HCT116 (cell line): Measurements from ENCODE around the gene ZDBF2.

Source experiments
- CTCF ChIP-seq, 3 experiments: fragments of 200-600 bp in 1 of 3; sonication (generic) in 1 of 3; IDR thresholded peaks in 2 of 3; conservative IDR thresholded peaks in 1 of 3; 2 replicates each; pipeline ENCODE4 v1.5.1; 2012 to 2017; ENCODE audit warnings: low read depth in 2 of 3, low read length in 2 of 3, antibody characterized with exemption in 1 of 3, borderline replicate concordance in 1 of 3, control low read depth in 1 of 3, mild to moderate bottlenecking in 1 of 3, mixed read lengths in 1 of 3, mixed run types in 1 of 3, moderate library complexity in 1 of 3; ENCODE audit not compliant: insufficient read depth in 1 of 3
- ELF1 ChIP-seq: IDR thresholded peaks from 2 replicates; pipeline ENCODE4 v1.6.1; 2012; ENCODE audit warnings: low read depth, borderline replicate concordance
- EZH2 ChIP-seq: fragments of 200-600 bp; sonication (generic); IDR thresholded peaks from 2 replicates; pipeline ENCODE4 v1.6.1; 2017; ENCODE audit warnings: antibody characterized with exemption, mixed run types
- EZH2phosphoT487 ChIP-seq: fragments of 200-600 bp; IDR thresholded peaks from 2 replicates; pipeline ENCODE4 v1.6.1; 2018; ENCODE audit warnings: antibody characterized with exemption, borderline replicate concordance
- FOSL1 ChIP-seq: IDR thresholded peaks from 2 replicates; pipeline ENCODE4 v1.6.1; 2012; ENCODE audit warnings: low read depth
- JUND ChIP-seq: IDR thresholded peaks from 2 replicates; pipeline ENCODE4 v1.6.1; 2012
- MAX ChIP-seq: IDR thresholded peaks from 2 replicates; pipeline ENCODE4 v1.6.1; 2012
- POLR2A ChIP-seq: IDR thresholded peaks from 2 replicates; pipeline ENCODE4 v1.7.0; 2011; ENCODE audit warnings: borderline replicate concordance; ENCODE audit not compliant: insufficient read depth, insufficient read length; ENCODE audit errors: extremely low read depth
- POLR2AphosphoS5 ChIP-seq: IDR thresholded peaks from 2 replicates; pipeline ENCODE4 v1.6.1; 2011; ENCODE audit warnings: mild to moderate bottlenecking, low read depth, low read length, moderate library complexity
- REST ChIP-seq: IDR thresholded peaks from 2 replicates; pipeline ENCODE4 v1.6.1; 2012; ENCODE audit warnings: low read depth
- SIN3A ChIP-seq: IDR thresholded peaks from 2 replicates; pipeline ENCODE4 v1.6.1; 2012; ENCODE audit warnings: low read depth
- SP1 ChIP-seq: IDR thresholded peaks from 2 replicates; pipeline ENCODE4 v1.6.1; 2012; ENCODE audit warnings: low read depth
- SRF ChIP-seq: IDR thresholded peaks from 2 replicates; pipeline ENCODE4 v1.6.1; 2012; ENCODE audit warnings: low read depth
- TCF7L2 ChIP-seq: IDR thresholded peaks from 2 replicates; pipeline ENCODE4 v1.7.0; 2011; ENCODE audit warnings: borderline replicate concordance, inconsistent platforms; ENCODE audit not compliant: insufficient read depth, insufficient read length; ENCODE audit errors: extremely low read depth

- TF ChIP-seq TCF7L2 (no peak), SP1 (no peak), CTCF (IDR thresholded peaks at IDR 0.05 in 2 of 3, conservative IDR thresholded peaks at IDR 0.05 in 1 of 3; ENCODE audit: borderline replicate concordance in 1 of 3, insufficient read depth in 1 of 3, low read depth in 2 of 3, low read length in 2 of 3) (no peak), REST (no peak), ELF1 (no peak), SIN3A (no peak), SRF (no peak), EZH2phosphoT487 (no peak), MAX (no peak), EZH2 (no peak), JUND (no peak), FOSL1 (no peak), POLR2A (no peak), POLR2AphosphoS5 (no peak)
Observed at GRCh38 chr2:206323033-206323432, 48.6 kb downstream of the ZDBF2 start.
